ENCODE measurements around the gene PLEKHA5. TPM values are rescaled to one million over a fixed set of nuclear protein-coding genes. Genes with fewer than 3 reads are reported as not detected.

Gene PLEKHA5
- total RNA-seq, 2 experiments from 2014 or later: 2.1 to 3.2 TPM

GRCh38 chr12:19191089-19191488 lies 61.6 kb downstream of the PLEKHA5 start:
- intact Hi-C loops (cut with micrococcal nuclease): no loop called here
- TF ChIP-seq, protein P1, sequence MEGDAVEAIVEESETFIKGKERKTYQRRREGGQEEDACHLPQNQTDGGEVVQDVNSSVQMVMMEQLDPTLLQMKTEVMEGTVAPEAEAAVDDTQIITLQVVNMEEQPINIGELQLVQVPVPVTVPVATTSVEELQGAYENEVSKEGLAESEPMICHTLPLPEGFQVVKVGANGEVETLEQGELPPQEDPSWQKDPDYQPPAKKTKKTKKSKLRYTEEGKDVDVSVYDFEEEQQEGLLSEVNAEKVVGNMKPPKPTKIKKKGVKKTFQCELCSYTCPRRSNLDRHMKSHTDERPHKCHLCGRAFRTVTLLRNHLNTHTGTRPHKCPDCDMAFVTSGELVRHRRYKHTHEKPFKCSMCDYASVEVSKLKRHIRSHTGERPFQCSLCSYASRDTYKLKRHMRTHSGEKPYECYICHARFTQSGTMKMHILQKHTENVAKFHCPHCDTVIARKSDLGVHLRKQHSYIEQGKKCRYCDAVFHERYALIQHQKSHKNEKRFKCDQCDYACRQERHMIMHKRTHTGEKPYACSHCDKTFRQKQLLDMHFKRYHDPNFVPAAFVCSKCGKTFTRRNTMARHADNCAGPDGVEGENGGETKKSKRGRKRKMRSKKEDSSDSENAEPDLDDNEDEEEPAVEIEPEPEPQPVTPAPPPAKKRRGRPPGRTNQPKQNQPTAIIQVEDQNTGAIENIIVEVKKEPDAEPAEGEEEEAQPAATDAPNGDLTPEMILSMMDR (IDR thresholded peaks at IDR 0.05): no peak
- DNase-seq (no peak), ATAC-seq (no peak)
- no peak overlapping the region for H3K27ac Mint-ChIP-seq
- H3K4me3 Mint-ChIP-seq: no peak overlapping the region
- H3K27me3 Mint-ChIP-seq: no peaks in the 10 kb centered on the region
- peaks cover 6% of the 10 kb centered on the region for H3K4me1 Mint-ChIP-seq (ENCODE audit: low read depth)
- ChIA-PET CTCF (no interaction called here), POLR2A (no interaction called here)
- H3K9me3 Mint-ChIP-seq: no peaks in the 10 kb centered on the region
- no peaks in the 10 kb centered on the region for H3K36me3 Mint-ChIP-seq (ENCODE audit: low read depth)

- Mint-ChIP-seq H3K27me3 (no peaks in the 10 kb centered on the region), H3K36me3 (ENCODE audit: low read depth) (no peaks in the 10 kb centered on the region), H3K4me1 (ENCODE audit: low read depth) (peaks cover 6% of the 10 kb centered on the region), H3K27ac (no peak overlapping the region), H3K4me3 (no peak overlapping the region), H3K9me3 (no peaks in the 10 kb centered on the region)
- intact Hi-C loops (cut with micrococcal nuclease): no loop called here
- CTCF ChIA-PET: no interaction called here
- POLR2A ChIA-PET: no interaction called here
- ATAC-seq (no peak), DNase-seq (no peak)
- TF ChIP-seq, protein P1 (IDR thresholded peaks at IDR 0.05): no peak
Observed at GRCh38 chr12:19191563-19191962, 62.0 kb downstream of the PLEKHA5 start.

DNA sequence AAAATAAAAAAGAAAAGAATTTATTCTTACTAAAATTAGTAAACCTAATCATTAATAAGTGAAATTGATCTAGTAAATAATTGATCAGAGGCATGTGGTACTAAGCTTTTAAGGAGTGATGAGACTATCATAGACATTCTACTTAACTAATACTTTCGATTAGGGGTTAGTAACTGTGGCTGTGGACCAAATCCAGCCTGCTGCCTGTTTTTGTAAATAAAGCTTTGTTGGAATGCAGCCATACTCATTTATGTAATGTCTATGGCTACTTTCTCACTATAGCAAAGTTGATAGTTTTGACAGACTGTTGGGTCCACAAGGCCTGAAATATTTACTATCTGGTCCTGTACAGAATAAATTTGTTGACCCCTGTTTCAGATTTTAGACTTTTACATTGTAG lies 63.2 kb downstream of the PLEKHA5 start:
- H3K27me3 Mint-ChIP-seq: no peaks in the 10 kb centered on the region
- TF ChIP-seq, protein P1 (IDR thresholded peaks at IDR 0.05): no peak
- POLR2A ChIA-PET: no interaction called here
- DNase-seq (no peak), ATAC-seq (no peak)
- no peaks in the 10 kb centered on the region for H3K36me3 Mint-ChIP-seq (ENCODE audit: low read depth)
- CTCF ChIA-PET: no interaction called here
- no peaks in the 10 kb centered on the region for H3K9me3 Mint-ChIP-seq
- intact Hi-C loops (cut with micrococcal nuclease): no loop called here
- no peaks in the 10 kb centered on the region for H3K4me1 Mint-ChIP-seq (ENCODE audit: low read depth)
- no peak overlapping the region for H3K27ac Mint-ChIP-seq
- H3K4me3 Mint-ChIP-seq: no peak overlapping the region

- Mint-ChIP-seq H3K4me3 (no peak overlapping the region), H3K4me1 (ENCODE audit: low read depth) (no peaks in the 10 kb centered on the region), H3K27me3 (no peaks in the 10 kb centered on the region), H3K36me3 (ENCODE audit: low read depth) (no peaks in the 10 kb centered on the region), H3K9me3 (no peaks in the 10 kb centered on the region), H3K27ac (no peak overlapping the region)
- CTCF ChIA-PET: interaction anchor here (0.7 kb wide), 1 partner anchor 121 kb away, joined by 4 read pairs; no protein-coding TSS in a partner anchor
- TF ChIP-seq, protein P1 (IDR thresholded peaks at IDR 0.05): no peak
- intact Hi-C loops (cut with micrococcal nuclease): no loop called here
- POLR2A ChIA-PET: no interaction called here
- ATAC-seq: no peak
- no peak for DNase-seq
Observed at GRCh38 chr12:19194963-19195362, 65.4 kb downstream of the PLEKHA5 start.

GRCh38 chr12:19196959-19197630 lies 67.6 kb downstream of the PLEKHA5 start:
- DNase-seq (no peak), ATAC-seq (no peak)
- H3K36me3 Mint-ChIP-seq (ENCODE audit: low read depth): no peaks in the 10 kb centered on the region
- no peak overlapping the region for H3K4me3 Mint-ChIP-seq
- H3K4me1 Mint-ChIP-seq (ENCODE audit: low read depth): no peaks in the 10 kb centered on the region
- TF ChIP-seq, protein P1 (IDR thresholded peaks at IDR 0.05): no peak
- no peaks in the 10 kb centered on the region for H3K27me3 Mint-ChIP-seq
- POLR2A ChIA-PET: no interaction called here
- H3K9me3 Mint-ChIP-seq: no peaks in the 10 kb centered on the region
- CTCF ChIA-PET: interaction anchor here (1.0 kb wide), 1 partner anchor 11 kb away, joined by 3 read pairs; no protein-coding TSS in a partner anchor
- intact Hi-C loops (cut with micrococcal nuclease): no loop called here
- H3K27ac Mint-ChIP-seq: no peak overlapping the region

All from activated CD8-positive, alpha-beta T cell treated with anti-CD3 and anti-CD28 coated beads for 36 hours (primary cell).